Right atrium auricular region (tissue), 2 donors: ENCODE data around the gene ARHGAP26. TPM values are rescaled to one million over a fixed set of nuclear protein-coding genes. Genes with fewer than 3 reads are reported as not detected.

Source experiments
- DNase-seq: peaks from one replicate; pipeline ENCODE4 v3.0.0-alpha.2; 2019; ENCODE audit warnings: low spot score
- H3K27ac ChIP-seq, 2 donors: fragments of 200-600 bp; sonication (generic); 1 replicate in 1 of 2; 2 replicates in 1 of 2; pipeline ENCODE4 v1.5.1; 2016 to 2019
- H3K27me3 ChIP-seq, 2 donors: fragments of 200-600 bp; sonication (generic); one replicate each; pipeline versions ENCODE4 v1.5.1 to v1.6.0; 2017 to 2019
- H3K36me3 ChIP-seq: fragments of 200-600 bp; sonication (generic); one replicate; pipeline ENCODE4 v1.5.1; 2016
- H3K4me1 ChIP-seq, 2 donors: fragments of 200-600 bp; sonication (generic); one replicate each; pipeline versions ENCODE4 v1.5.1 to v1.6.0; 2017 to 2019
- H3K4me3 ChIP-seq, 2 donors: fragments of 200-600 bp; sonication (generic); 1 replicate in 1 of 2; 2 replicates in 1 of 2; pipeline ENCODE4 v1.5.1; 2017 to 2019; ENCODE audit warnings: mild to moderate bottlenecking in 1 of 2, moderate library complexity in 1 of 2
- H3K9me3 ChIP-seq, 2 donors: fragments of 200-600 bp; sonication (generic); one replicate each; pipeline ENCODE4 v1.5.1; 2019
- CTCF ChIP-seq, 2 donors: fragments of 200-600 bp; sonication (generic); IDR thresholded peaks; one replicate each; pipeline ENCODE4 v1.5.1; 2019; ENCODE audit warnings: antibody characterized with exemption in 2 of 2
- total RNA-seq, 2 donors: library from RNA; depleted of rRNA; stranded (reverse); fragments of >200 nt; gene quantifications; one replicate each; pipeline ENCODE4 v1.1.0, GENCODE V29; 2016

ARHGAP26 gene
- total RNA-seq, 2 donors from 2014 or later, result 29.8 to 31.6 TPM

- H3K36me3 ChIP-seq, result no peaks in the 10 kb centered on the region
- H3K27me3 ChIP-seq, result no peaks in the 10 kb centered on the region
- H3K4me1 ChIP-seq, result no peaks in the 10 kb centered on the region
- no peak overlapping the region for H3K27ac ChIP-seq
- H3K4me3 ChIP-seq, result no peak overlapping the region
- H3K9me3 ChIP-seq, result peaks cover 0 to 43% of the 10 kb centered on the region in 2 donors
- DNase-seq, result no peak
- TF ChIP-seq CTCF (IDR thresholded peaks at IDR 0.05), result no peak
Observed at GRCh38 chr5:143265995-143266394, 495.8 kb downstream of the ARHGAP26 start.

- no peak overlapping the region for H3K27ac ChIP-seq
- H3K4me3 ChIP-seq, result no peak overlapping the region
- DNase-seq, result no peak
- TF ChIP-seq CTCF (IDR thresholded peaks at IDR 0.05), result no peak
- H3K9me3 ChIP-seq, result peaks cover 0 to 43% of the 10 kb centered on the region in 2 donors
- no peaks in the 10 kb centered on the region for H3K36me3 ChIP-seq
- H3K27me3 ChIP-seq, result no peaks in the 10 kb centered on the region
- no peaks in the 10 kb centered on the region for H3K4me1 ChIP-seq
Observed at GRCh38 chr5:143267186-143267585, 497.0 kb downstream of the ARHGAP26 start.

GRCh38 chr5:143268388-143268787, 498.2 kb downstream of the ARHGAP26 start:
- Histone ChIP-seq H3K4me1 (no peaks in the 10 kb centered on the region), H3K27ac (no peak overlapping the region), H3K36me3 (no peaks in the 10 kb centered on the region), H3K9me3 (peaks cover 0 to 43% of the 10 kb centered on the region in 2 donors), H3K4me3 (no peak overlapping the region), H3K27me3 (no peaks in the 10 kb centered on the region)
- TF ChIP-seq CTCF (IDR thresholded peaks at IDR 0.05), result no peak
- DNase-seq, result no peak

GRCh38 chr5:143271431-143271830, 501.3 kb downstream of the ARHGAP26 start:
- H3K4me1 ChIP-seq, result no peaks in the 10 kb centered on the region
- no peaks in the 10 kb centered on the region for H3K27me3 ChIP-seq
- peaks cover 0 to 34% of the 10 kb centered on the region in 2 donors for H3K9me3 ChIP-seq
- no peaks in the 10 kb centered on the region for H3K36me3 ChIP-seq
- TF ChIP-seq CTCF (IDR thresholded peaks at IDR 0.05), result no peak
- no peak overlapping the region for H3K4me3 ChIP-seq
- H3K27ac ChIP-seq, result no peak overlapping the region
- no peak for DNase-seq

GRCh38 chr5:143274952-143275351, 504.8 kb downstream of the ARHGAP26 start:
- DNase-seq, result no peak
- Histone ChIP-seq H3K27me3 (no peaks in the 10 kb centered on the region), H3K9me3 (peaks cover 0 to 5% of the 10 kb centered on the region in 2 donors), H3K4me3 (no peak overlapping the region), H3K36me3 (no peaks in the 10 kb centered on the region), H3K27ac (no peak overlapping the region), H3K4me1 (no peaks in the 10 kb centered on the region)
- TF ChIP-seq CTCF (IDR thresholded peaks at IDR 0.05), result no peak
